NCI-H1436 (cell line): Measurements from ENCODE around the gene DNASE1L1.

Experiments
- DNase-seq: peaks from one replicate; lab custom pipeline; 2025; lab: John Stamatoyannopoulos, UW

DNASE1L1 gene

GRCh38 chrX:154436374-154436982 is 27.4 kb upstream of the DNASE1L1 start:
- peak; percentile 38 for DNase-seq

DNA sequence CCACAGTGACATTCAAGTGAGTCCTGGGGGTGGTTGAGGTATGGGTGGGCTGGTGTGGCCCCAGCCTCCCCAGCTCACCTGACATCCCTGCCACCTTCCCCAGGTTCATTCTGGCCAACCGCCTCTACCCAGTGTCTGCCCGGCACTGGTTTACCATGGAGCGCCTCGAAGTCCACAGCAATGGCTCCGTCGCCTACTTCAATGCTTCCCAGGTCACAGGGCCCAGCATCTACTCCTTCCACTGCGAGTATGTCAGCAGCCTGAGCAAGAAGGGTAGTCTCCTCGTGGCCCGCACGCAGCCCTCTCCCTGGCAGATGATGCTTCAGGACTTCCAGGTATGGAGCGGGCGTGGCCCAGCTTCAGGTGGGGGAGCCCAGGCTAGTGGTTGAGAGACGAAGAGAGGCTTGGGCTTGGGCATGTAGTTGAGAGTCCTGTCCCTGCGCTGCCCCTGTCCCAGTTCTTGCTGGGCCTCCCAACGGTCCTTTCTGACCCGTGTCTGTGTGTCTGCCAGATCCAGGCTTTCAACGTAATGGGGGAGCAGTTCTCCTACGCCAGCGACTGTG is 26.2 kb upstream of the DNASE1L1 start:
- no peak for DNase-seq

- DNase-seq: no peak
These were observed 25.5 kb upstream of the DNASE1L1 start for GRCh38 chrX:154434394-154435168.

DNA sequence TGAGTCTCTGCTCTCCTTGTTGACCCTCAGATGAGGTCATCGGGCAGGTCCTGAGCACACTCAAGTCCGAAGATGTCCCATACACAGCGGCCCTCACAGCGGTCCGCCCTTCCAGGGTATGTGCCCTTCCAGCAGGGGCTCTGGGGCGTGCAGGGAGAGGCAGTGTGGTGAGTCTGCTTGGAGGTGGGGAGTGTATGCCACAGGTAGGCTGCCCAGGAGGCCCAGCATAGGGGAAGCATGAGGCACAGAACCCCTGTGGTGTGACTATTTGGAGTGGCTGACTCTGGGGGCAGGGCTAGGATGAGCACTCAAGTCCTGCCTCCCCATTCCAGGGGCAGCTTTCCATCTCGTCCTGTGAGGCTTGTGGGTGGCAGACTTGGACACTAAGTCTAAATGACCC is 24.6 kb upstream of the DNASE1L1 start:
- no peak for DNase-seq

DNA sequence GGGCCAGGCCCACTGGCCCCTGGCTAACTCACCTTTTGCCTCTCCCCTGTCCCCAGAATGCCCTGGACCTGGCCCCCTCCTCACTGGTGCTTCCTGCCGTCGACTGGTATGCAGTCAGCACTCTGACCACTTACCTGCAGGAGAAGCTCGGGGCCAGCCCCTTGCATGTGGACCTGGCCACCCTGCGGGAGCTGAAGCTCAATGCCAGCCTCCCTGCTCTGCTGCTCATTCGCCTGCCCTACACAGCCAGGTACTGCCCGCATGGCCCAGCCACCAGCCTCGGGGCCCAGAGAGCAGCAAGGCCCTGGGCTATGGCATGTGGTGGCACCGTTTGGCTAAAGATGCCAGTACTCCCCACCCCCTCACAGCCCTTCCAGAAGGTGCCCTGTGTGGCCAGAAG is 23.2 kb upstream of the DNASE1L1 start:
- DNase-seq: no peak

GRCh38 chrX:154431341-154431740 is 22.3 kb upstream of the DNASE1L1 start:
- no peak for DNase-seq

GRCh38 chrX:154430916-154431315 is 21.9 kb upstream of the DNASE1L1 start:
- no peak for DNase-seq

DNA sequence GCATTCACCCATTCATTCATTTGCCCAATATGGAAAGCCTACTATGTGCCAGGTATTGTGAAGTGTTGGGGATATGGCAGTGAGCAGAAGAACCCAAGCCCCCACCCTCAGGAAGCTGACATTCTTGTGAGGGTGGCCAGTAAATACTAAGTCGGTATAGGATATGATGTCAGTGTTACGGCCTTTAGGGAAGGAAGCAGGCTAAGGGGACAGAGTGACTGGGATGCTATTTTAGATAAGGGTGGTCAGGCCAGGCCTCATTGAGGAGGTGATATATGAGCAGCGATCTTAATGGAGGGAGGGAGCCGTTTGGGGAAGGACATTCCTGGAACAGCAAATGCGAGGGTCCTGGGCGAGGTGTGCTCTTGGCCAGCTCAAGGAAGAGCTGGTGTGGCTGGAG is 21.4 kb upstream of the DNASE1L1 start:
- no peak for DNase-seq

GRCh38 chrX:154429711-154430110 is 20.7 kb upstream of the DNASE1L1 start:
- DNase-seq: no peak

GRCh38 chrX:154428176-154429171 is 19.4 kb upstream of the DNASE1L1 start, which contains the start of gene ATP6AP1:
Gene ATP6AP1, plus strand, starts transcription at chrX:154428677. Its CDS starts 16 bp downstream, at chrX:154428693.
- peak; percentile 95 for DNase-seq

DNA sequence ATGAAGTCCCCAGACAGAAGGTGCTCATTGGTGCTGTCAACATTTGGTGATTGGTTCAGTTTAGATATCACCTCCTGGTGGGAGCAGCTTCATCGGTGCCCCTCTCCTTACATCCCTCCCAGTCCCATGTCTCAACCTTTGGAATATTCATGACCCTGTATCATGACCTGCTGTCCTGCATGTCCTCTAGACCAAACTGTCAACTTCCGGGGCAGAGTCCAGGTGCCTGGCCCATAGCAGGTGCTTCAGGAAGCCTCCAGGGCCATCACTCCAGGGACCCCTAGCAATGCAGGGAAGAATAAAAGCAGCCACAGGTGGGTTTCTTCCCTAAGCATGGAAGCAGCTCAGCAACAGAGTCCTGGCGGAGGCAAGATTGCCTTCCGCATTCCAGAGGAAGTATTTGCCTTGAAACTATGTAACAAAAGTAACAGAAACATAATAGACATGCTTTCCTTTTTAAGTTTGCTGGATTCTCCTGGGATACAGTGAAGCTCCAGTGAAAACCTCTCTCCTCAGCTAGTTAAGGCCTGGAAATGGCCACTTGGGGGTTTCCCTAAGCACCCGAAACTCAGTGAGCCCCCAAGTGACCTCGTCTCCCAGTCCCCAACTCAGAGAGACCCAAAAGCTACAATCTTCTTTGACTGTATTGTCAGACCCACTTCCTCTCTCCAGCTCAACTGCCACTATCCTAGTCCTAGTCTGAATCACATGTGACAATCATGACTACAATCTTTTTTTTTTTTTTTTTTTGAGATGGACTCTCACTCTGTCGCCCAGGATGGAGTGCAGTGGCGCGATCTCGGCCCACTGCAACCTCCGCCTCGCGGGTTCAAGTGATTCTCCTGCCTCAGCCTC is 18.1 kb upstream of the DNASE1L1 start:
- DNase-seq: no peak

DNA sequence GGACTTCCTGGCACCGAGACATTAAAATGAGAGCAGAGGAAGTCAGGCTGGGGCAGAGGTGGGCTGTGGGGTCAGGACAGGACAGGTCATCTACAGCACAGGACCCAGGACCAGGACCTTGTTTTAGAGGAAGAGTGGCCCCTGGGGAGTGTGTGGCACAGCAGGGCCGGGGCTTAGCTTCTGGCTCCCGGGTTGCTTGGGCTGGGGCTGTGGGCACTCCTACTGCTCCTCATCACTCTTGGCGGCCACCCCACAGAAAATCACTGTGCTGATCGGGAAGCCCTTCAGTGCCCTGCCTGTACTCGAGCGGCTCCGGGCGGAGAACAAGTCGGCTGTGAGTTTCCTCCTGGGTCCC is 11.3 kb upstream of the DNASE1L1 start:
- no peak for DNase-seq

GRCh38 chrX:154419688-154420401 is 10.8 kb upstream of the DNASE1L1 start:
- no peak for DNase-seq

DNA sequence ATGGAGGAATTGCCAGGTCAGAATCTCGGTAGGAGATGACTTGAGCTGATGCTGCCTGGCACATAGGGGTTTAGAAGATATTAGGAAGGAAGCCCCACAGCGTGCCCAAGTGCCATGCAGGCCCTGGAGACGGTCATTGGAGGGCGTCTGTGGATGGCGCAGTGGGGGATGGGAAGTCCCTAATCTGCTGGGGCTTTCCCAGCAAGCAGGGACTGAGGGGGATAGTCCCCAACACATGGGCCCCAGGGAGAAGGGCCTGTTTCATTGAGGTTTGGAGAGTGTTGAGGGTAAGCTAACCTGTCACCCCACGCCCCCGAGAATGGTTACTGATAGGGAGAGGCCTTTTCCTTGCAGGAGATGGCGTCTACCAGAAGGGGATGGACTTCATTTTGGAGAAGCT is 10.1 kb upstream of the DNASE1L1 start:
- DNase-seq: no peak

GRCh38 chrX:154417157-154417556 is 8.1 kb upstream of the DNASE1L1 start:
- DNase-seq: no peak

DNA sequence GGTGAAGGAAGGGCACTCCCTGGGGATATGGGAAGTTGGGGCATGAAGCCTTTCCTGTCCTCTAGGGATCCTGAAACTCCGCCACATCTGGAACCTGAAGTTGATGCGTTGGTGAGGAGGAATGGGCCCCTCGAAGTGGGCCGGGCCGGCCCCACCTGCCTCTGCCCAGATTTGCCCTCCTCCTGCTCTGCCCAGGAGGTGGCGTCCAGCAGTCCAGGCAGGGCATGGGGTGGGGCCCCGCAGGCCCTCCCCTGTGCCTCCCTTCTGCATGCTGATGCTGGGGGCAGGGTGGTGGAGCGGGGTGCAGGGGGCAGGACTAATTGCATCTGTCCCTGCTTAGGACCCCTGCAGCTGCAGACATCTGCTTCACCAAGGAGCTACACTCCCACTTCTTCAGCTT is 4.1 kb upstream of the DNASE1L1 start:
- no peak for DNase-seq

- no peak for DNase-seq
These were observed 3.4 kb upstream of the DNASE1L1 start for GRCh38 chrX:154412468-154412867.

DNA sequence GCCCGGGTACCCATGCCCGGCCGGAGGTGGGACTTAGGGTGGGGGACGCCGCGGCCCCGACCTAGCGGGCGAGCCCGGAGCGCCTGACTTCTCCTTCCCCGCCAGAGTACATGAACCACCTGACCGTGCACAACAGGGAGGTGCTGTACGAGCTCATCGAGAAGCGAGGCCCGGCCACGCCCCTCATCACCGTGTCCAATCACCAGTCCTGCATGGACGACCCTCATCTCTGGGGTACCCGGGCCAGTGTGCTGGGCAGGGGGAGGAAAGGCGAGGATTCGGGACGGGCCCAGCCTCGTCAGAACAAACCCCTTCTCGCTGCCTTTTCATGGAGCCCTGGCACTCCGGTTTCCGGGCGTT is 2.9 kb upstream of the DNASE1L1 start:
- DNase-seq: peak; percentile 75

DNA sequence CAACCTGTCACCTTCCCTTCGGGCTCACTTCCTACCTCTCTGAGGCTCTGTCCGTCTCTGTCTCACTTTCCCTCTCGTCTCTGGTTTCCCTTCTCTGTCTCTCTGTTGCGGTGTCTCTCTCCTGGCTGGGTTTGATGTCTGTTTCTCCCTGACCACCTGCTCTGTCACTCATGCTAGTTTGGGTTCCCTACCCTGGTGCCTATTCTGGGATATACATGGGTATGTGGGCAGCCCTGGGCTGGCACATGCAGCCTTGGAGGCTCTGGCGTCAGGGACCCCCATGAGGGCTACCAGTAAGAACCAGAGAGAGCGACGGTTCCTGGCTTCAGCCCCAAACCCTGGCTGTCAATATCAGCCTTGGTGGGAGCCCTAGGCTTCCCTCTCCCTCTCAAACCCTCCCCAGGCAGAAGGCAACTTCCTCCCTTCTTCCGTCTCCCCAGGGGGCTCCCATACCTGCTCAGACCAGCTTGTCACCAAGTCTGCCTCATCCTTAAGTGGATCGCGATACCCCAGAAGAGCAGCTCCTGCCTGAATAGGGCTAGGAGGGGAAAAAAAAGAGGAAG is 314 bp downstream of the DNASE1L1 start:
- DNase-seq: no peak

- DNase-seq: no peak
These were observed 4.3 kb downstream of the DNASE1L1 start for GRCh38 chrX:154404625-154405192.
